Keratinocyte (primary cell): Measurements from ENCODE around the gene PTPRD. TPM values are rescaled to one million over a fixed set of nuclear protein-coding genes. Genes with fewer than 3 reads are reported as not detected.

Experiments used
- DNase-seq: peaks from one replicate; pipeline ENCODE4 v3.0.0-alpha.2; 2011; ENCODE audit warnings: low read depth, missing footprints, low spot score
- FAIRE-seq: peaks from 2 replicates; lab custom pipeline; 2011; peaks lifted over from hg19 to GRCh38; lab: Jason Lieb, UNC
- H2AFZ ChIP-seq: 2 replicates; pipeline ENCODE4 v1.6.0; 2012; ENCODE audit warnings: low read length, control low read depth, inconsistent platforms; ENCODE audit not compliant: control insufficient read depth
- H3K27ac ChIP-seq: 2 replicates; pipeline ENCODE4 v1.5.1; 2011; ENCODE audit warnings: low read length; ENCODE audit not compliant: control insufficient read depth, insufficient read depth
- H3K27me3 ChIP-seq: 3 replicates; pipeline ENCODE4 v1.6.0; 2011; ENCODE audit warnings: low read length; ENCODE audit not compliant: control insufficient read depth, insufficient read depth; ENCODE audit errors: extremely low read depth
- H3K36me3 ChIP-seq, 2 experiments: 2 replicates in 1 of 2; 3 replicates in 1 of 2; pipeline ENCODE4 v1.5.1; 2011; ENCODE audit warnings: low read length in 2 of 2, mild to moderate bottlenecking in 1 of 2; ENCODE audit not compliant: control insufficient read depth in 2 of 2, insufficient read depth in 2 of 2; ENCODE audit errors: extremely low read depth in 1 of 2
- H3K4me1 ChIP-seq: 3 replicates; pipeline ENCODE4 v1.5.1; 2011; ENCODE audit warnings: low read length; ENCODE audit not compliant: control insufficient read depth, insufficient read depth; ENCODE audit errors: extremely low read depth
- H3K4me2 ChIP-seq: 3 replicates; pipeline ENCODE4 v1.6.0; 2011; ENCODE audit warnings: low read depth, low read length; ENCODE audit not compliant: control insufficient read depth, insufficient read depth; ENCODE audit errors: extremely low read depth
- H3K4me3 ChIP-seq, 3 experiments: fragments of 200-600 bp in 1 of 3; sonication (generic) in 1 of 3; 2 replicates in 2 of 3; 3 replicates in 1 of 3; pipeline ENCODE4 v1.5.1; 2011 to 2016; ENCODE audit warnings: low read length in 3 of 3, mild to moderate bottlenecking in 3 of 3, control low read depth in 2 of 3, inconsistent platforms in 1 of 3, low read depth in 1 of 3, mixed read lengths in 1 of 3, mixed run types in 1 of 3, moderate library complexity in 1 of 3; ENCODE audit not compliant: control insufficient read depth in 2 of 3, insufficient read depth in 2 of 3; ENCODE audit errors: extremely low read depth in 1 of 3
- H3K79me2 ChIP-seq: 2 replicates; pipeline ENCODE4 v1.6.0; 2012; ENCODE audit warnings: low read length; ENCODE audit not compliant: control insufficient read depth, insufficient read depth
- H3K9ac ChIP-seq: 3 replicates; pipeline ENCODE4 v1.6.0; 2011; ENCODE audit warnings: low read length; ENCODE audit not compliant: control insufficient read depth, insufficient read depth; ENCODE audit errors: extremely low read depth
- H3K9me1 ChIP-seq: 3 replicates; pipeline ENCODE4 v1.6.0; 2011; ENCODE audit warnings: low read length; ENCODE audit not compliant: control insufficient read depth, insufficient read depth; ENCODE audit errors: extremely low read depth
- H3K9me3 ChIP-seq: 2 replicates; pipeline ENCODE4 v1.5.1; 2012; ENCODE audit warnings: low read depth, low read length; ENCODE audit not compliant: control insufficient read depth
- H4K20me1 ChIP-seq: 3 replicates; pipeline ENCODE4 v1.6.0; 2011; ENCODE audit warnings: low read length; ENCODE audit not compliant: control insufficient read depth, insufficient read depth; ENCODE audit errors: extremely low read depth
- EZH2 ChIP-seq: IDR thresholded peaks from one replicate; pipeline ENCODE4 v1.6.1; 2012; ENCODE audit warnings: inconsistent platforms, mild to moderate bottlenecking, low read length, moderate library complexity
- dilution Hi-C: fragments of 300-500 bp; cut with MboI; formaldehyde crosslinking; loops from one replicate; pipeline ENCODE4 v1.7.0; 2020; ENCODE audit warnings: low sequenced_read_pairs; ENCODE audit not compliant: extremely low pct_ligation_motif_present
- polyA plus RNA-seq, 5 experiments: library from polyadenylated mRNA; depleted of rRNA in 3 of 5; stranded (reverse) in 3 of 5; stranded (forward) in 1 of 5; unstranded in 1 of 5; fragments of >200 nt; gene quantifications; 1 replicate in 1 of 5; 2 replicates in 3 of 5; 3 replicates in 1 of 5; pipeline versions ENCODE4 v1.2.1 to v1.2.3, GENCODE V29; 2011 to 2012; ENCODE audit warnings: missing spikeins in 2 of 5, low read depth in 1 of 5, low replicate concordance in 1 of 5
- TF ChIP-seq, protein P1 (sequence below), 3 experiments: IDR thresholded peaks in 1 of 3; conservative IDR thresholded peaks in 1 of 3; optimal IDR thresholded peaks in 1 of 3; 2 replicates in 2 of 3; 3 replicates in 1 of 3; pipeline versions ENCODE3 to v1.5.1; 2011; ENCODE audit warnings: low read length in 3 of 3, mild to moderate bottlenecking in 3 of 3, moderate library complexity in 2 of 3, control low read depth in 1 of 3, inconsistent platforms in 1 of 3; ENCODE audit not compliant: insufficient read depth in 2 of 3; ENCODE audit errors: extremely low read depth in 1 of 3

Gene PTPRD
- polyA plus RNA-seq, 1 donor (not counting 4 experiments of a cell fraction or from before 2014, with no cell fraction given) = 0.10 TPM

DNA sequence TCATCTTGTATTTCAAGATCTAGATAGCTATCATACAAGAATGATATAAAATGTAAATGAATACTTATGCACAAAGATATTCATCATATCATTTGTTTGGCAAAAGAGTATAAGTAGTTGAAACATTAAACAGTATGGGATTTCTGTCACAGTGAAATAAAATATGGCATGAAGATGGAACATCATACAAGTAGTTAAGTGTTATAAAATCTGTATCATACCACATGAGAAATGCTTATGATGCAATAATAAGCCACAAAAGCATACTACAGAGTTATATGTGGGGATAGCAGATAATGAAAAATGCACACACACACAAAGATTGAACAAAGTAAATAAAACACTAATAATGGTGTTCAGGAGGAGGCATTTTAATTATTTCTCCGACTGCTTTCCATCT, 1975.2 kb downstream of the PTPRD start:
- no peaks in the 10 kb centered on the region for H4K20me1 ChIP-seq
- no peaks in the 10 kb centered on the region for H3K27me3 ChIP-seq
- FAIRE-seq (no peak), DNase-seq (no peak)
- no peak overlapping the region for H3K9ac ChIP-seq
- no peaks in the 10 kb centered on the region for H3K4me1 ChIP-seq
- no peak overlapping the region for H2AFZ ChIP-seq
- H3K27ac ChIP-seq = no peak overlapping the region
- TF ChIP-seq EZH2 = no peak
- TF ChIP-seq, protein P1, sequence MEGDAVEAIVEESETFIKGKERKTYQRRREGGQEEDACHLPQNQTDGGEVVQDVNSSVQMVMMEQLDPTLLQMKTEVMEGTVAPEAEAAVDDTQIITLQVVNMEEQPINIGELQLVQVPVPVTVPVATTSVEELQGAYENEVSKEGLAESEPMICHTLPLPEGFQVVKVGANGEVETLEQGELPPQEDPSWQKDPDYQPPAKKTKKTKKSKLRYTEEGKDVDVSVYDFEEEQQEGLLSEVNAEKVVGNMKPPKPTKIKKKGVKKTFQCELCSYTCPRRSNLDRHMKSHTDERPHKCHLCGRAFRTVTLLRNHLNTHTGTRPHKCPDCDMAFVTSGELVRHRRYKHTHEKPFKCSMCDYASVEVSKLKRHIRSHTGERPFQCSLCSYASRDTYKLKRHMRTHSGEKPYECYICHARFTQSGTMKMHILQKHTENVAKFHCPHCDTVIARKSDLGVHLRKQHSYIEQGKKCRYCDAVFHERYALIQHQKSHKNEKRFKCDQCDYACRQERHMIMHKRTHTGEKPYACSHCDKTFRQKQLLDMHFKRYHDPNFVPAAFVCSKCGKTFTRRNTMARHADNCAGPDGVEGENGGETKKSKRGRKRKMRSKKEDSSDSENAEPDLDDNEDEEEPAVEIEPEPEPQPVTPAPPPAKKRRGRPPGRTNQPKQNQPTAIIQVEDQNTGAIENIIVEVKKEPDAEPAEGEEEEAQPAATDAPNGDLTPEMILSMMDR (optimal IDR thresholded peaks at IDR 0.05 in 1 of 3, IDR thresholded peaks at IDR 0.05 in 1 of 3, conservative IDR thresholded peaks at IDR 0.05 in 1 of 3; ENCODE audit: extremely low read depth in 1 of 3, insufficient read depth in 2 of 3, low read length in 3 of 3) = no peak
- no peaks in the 10 kb centered on the region for H3K9me3 ChIP-seq
- no peaks in the 10 kb centered on the region for H3K36me3 ChIP-seq
- no peaks in the 10 kb centered on the region for H3K9me1 ChIP-seq
- no peaks in the 10 kb centered on the region for H3K79me2 ChIP-seq
- dilution Hi-C loops = no loop called here
- no peak overlapping the region for H3K4me3 ChIP-seq
- H3K4me2 ChIP-seq = no peak overlapping the region

DNA sequence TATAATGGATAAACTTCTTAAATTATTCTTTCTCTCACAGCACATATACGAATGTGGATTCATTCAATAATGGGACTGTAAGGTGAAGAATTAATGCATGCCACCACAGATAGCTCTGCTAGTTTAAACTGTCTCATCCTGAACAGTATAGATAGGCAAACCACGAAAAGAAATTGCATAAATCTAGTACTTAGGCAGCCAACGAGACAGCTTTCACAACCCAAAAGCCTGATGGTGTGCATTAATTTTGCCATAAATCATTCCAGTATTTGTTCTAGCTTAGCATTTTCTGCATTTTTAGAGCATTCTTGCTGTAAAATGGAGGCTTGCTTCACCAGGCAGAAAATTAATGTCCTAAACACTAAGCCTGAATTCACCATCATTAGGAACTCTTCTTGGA, 1979.0 kb downstream of the PTPRD start:
- no peaks in the 10 kb centered on the region for H3K9me1 ChIP-seq
- FAIRE-seq = no peak
- no peak overlapping the region for H2AFZ ChIP-seq
- no peaks in the 10 kb centered on the region for H4K20me1 ChIP-seq
- H3K9ac ChIP-seq = no peak overlapping the region
- no peaks in the 10 kb centered on the region for H3K27me3 ChIP-seq
- H3K36me3 ChIP-seq = no peaks in the 10 kb centered on the region
- TF ChIP-seq, protein P1 (optimal IDR thresholded peaks at IDR 0.05 in 1 of 3, IDR thresholded peaks at IDR 0.05 in 1 of 3, conservative IDR thresholded peaks at IDR 0.05 in 1 of 3; ENCODE audit: extremely low read depth in 1 of 3, insufficient read depth in 2 of 3, low read length in 3 of 3) = no peak
- no peak for TF ChIP-seq EZH2
- no peaks in the 10 kb centered on the region for H3K79me2 ChIP-seq
- no peak overlapping the region for H3K4me3 ChIP-seq
- H3K27ac ChIP-seq = no peak overlapping the region
- no peak overlapping the region for H3K4me2 ChIP-seq
- no peak for DNase-seq
- no peaks in the 10 kb centered on the region for H3K9me3 ChIP-seq
- dilution Hi-C loops = no loop called here
- peaks cover under 1% of the 10 kb centered on the region for H3K4me1 ChIP-seq
